ENCODE results near the gene TSPAN9. TPM values are rescaled to one million over a fixed set of nuclear protein-coding genes. Genes with fewer than 3 reads are reported as not detected.

Gene TSPAN9
- total RNA-seq, 1 donor from 2014 or later: 23.8 TPM

- H3K27ac Mint-ChIP-seq (ENCODE audit: unreplicated experiment): no peak overlapping the region
- no peak for DNase-seq (ENCODE audit: low read depth, low spot score)
- no peak for TF ChIP-seq CTCF (conservative IDR thresholded peaks at IDR 0.05)
- no peaks in the 10 kb centered on the region for H3K27me3 Mint-ChIP-seq (ENCODE audit: low read depth)
- H3K9me3 Mint-ChIP-seq: no peaks in the 10 kb centered on the region
- H3K4me1 Mint-ChIP-seq: peaks cover 11% of the 10 kb centered on the region
- H3K4me3 Mint-ChIP-seq: no peak overlapping the region
- H3K36me3 Mint-ChIP-seq (ENCODE audit: low read depth): no peaks in the 10 kb centered on the region
These were observed 28.0 kb upstream of the TSPAN9 start for GRCh38 chr12:3049176-3049575.

GRCh38 chr12:3049611-3050249, 27.4 kb upstream of the TSPAN9 start:
- TF ChIP-seq CTCF (conservative IDR thresholded peaks at IDR 0.05): no peak
- no peaks in the 10 kb centered on the region for H3K27me3 Mint-ChIP-seq (ENCODE audit: low read depth)
- H3K36me3 Mint-ChIP-seq (ENCODE audit: low read depth): no peaks in the 10 kb centered on the region
- H3K4me3 Mint-ChIP-seq: no peak overlapping the region
- peaks cover 11% of the 10 kb centered on the region for H3K4me1 Mint-ChIP-seq
- no peak overlapping the region for H3K27ac Mint-ChIP-seq (ENCODE audit: unreplicated experiment)
- no peaks in the 10 kb centered on the region for H3K9me3 Mint-ChIP-seq
- no peak for DNase-seq (ENCODE audit: low read depth, low spot score)

- no peaks in the 10 kb centered on the region for H3K9me3 Mint-ChIP-seq
- H3K36me3 Mint-ChIP-seq (ENCODE audit: low read depth): no peaks in the 10 kb centered on the region
- no peak for TF ChIP-seq CTCF (conservative IDR thresholded peaks at IDR 0.05)
- no peak overlapping the region for H3K4me3 Mint-ChIP-seq
- no peaks in the 10 kb centered on the region for H3K27me3 Mint-ChIP-seq (ENCODE audit: low read depth)
- no peaks in the 10 kb centered on the region for H3K4me1 Mint-ChIP-seq
- DNase-seq (ENCODE audit: low read depth, low spot score): no peak
- no peak overlapping the region for H3K27ac Mint-ChIP-seq (ENCODE audit: unreplicated experiment)
These were observed 22.8 kb upstream of the TSPAN9 start for GRCh38 chr12:3054374-3054773.

GRCh38 chr12:3055026-3055703, 22.0 kb upstream of the TSPAN9 start:
- no peak for DNase-seq (ENCODE audit: low read depth, low spot score)
- H3K4me1 Mint-ChIP-seq: no peaks in the 10 kb centered on the region
- no peak overlapping the region for H3K4me3 Mint-ChIP-seq
- H3K9me3 Mint-ChIP-seq: no peaks in the 10 kb centered on the region
- H3K27me3 Mint-ChIP-seq (ENCODE audit: low read depth): no peaks in the 10 kb centered on the region
- no peak for TF ChIP-seq CTCF (conservative IDR thresholded peaks at IDR 0.05)
- H3K27ac Mint-ChIP-seq (ENCODE audit: unreplicated experiment): peak overlapping the region; percentile 22
- H3K36me3 Mint-ChIP-seq (ENCODE audit: low read depth): no peaks in the 10 kb centered on the region

- H3K27ac Mint-ChIP-seq (ENCODE audit: unreplicated experiment): peak overlapping the region; percentile 47
- no peaks in the 10 kb centered on the region for H3K36me3 Mint-ChIP-seq (ENCODE audit: low read depth)
- DNase-seq (ENCODE audit: low read depth, low spot score): no peak
- peaks cover 2% of the 10 kb centered on the region for H3K27me3 Mint-ChIP-seq (ENCODE audit: low read depth)
- H3K9me3 Mint-ChIP-seq: no peaks in the 10 kb centered on the region
- H3K4me3 Mint-ChIP-seq: no peak overlapping the region
- no peaks in the 10 kb centered on the region for H3K4me1 Mint-ChIP-seq
- TF ChIP-seq CTCF (conservative IDR thresholded peaks at IDR 0.05): no peak
These were observed 21.3 kb upstream of the TSPAN9 start for GRCh38 chr12:3055704-3056467.

All from neural crest cell (in vitro differentiated cells).